IMR-90 (cell line): Measurements from ENCODE around the gene PFKL. TPM values are rescaled to one million over a fixed set of nuclear protein-coding genes. Genes with fewer than 3 reads are reported as not detected.
A peak's percentile ranks its signal among the peaks of the same experiment; 100 is the strongest.

Experiments used
- ATAC-seq: fragments of 200-7000 bp; cut with Tn5 transposase; 2 replicates; pipeline ENCODE4 v1.9.1; 2020; ENCODE audit warnings: low read depth, mild to moderate bottlenecking, moderate library complexity
- BruUV-seq: library from RNA; stranded (reverse); fragments of 400-500 nt; replicated peaks from 2 replicates; lab custom pipeline; 2021; lab: Mats Ljungman, UMichigan
- CTCF ChIA-PET: fragments of 300-600 bp; formaldehyde crosslinking; extraction: SDS; loops from one replicate; lab custom pipeline; 2021; ENCODE audit warnings: antibody characterized with exemption; lab: Yijun Ruan, JAX
- POLR2A ChIA-PET: fragments of 300-600 bp; sonication (Branson Sonifier 250); formaldehyde crosslinking; loops from one replicate; lab custom pipeline; 2022; ENCODE audit warnings: antibody characterized with exemption; ENCODE audit not compliant: unreplicated experiment; lab: Charles Lee
- DNase-seq: peaks from one replicate; pipeline ENCODE4 v3.0.0; 2013
- H2AFZ ChIP-seq: replicated peaks from 2 replicates; pipeline ENCODE3; 2013; ENCODE audit warnings: low read length, mild to moderate bottlenecking; ENCODE audit not compliant: poor library complexity
- H2AK5ac ChIP-seq: 2 replicates; pipeline ENCODE4 v1.6.1; 2013; ENCODE audit warnings: low read depth, low read length, inconsistent platforms
- H2AK9ac ChIP-seq: replicated peaks from 2 replicates; pipeline ENCODE3; 2013; ENCODE audit warnings: mild to moderate bottlenecking, low read depth, low read length, moderate library complexity; ENCODE audit not compliant: poor library complexity
- H2BK120ac ChIP-seq: 2 replicates; pipeline ENCODE4 v1.6.1; 2013; ENCODE audit warnings: low read depth, low read length, inconsistent platforms
- H2BK15ac ChIP-seq: 3 replicates; pipeline ENCODE4 v1.6.1; 2013; ENCODE audit warnings: low read depth, low read length, inconsistent platforms
- H2BK20ac ChIP-seq: 2 replicates; pipeline ENCODE4 v1.6.1; 2013; ENCODE audit warnings: low read depth, mild to moderate bottlenecking, inconsistent platforms, low read length, moderate library complexity
- H2BK5ac ChIP-seq: 2 replicates; pipeline ENCODE4 v1.6.1; 2013; ENCODE audit warnings: mild to moderate bottlenecking, low read depth, low read length, inconsistent platforms; ENCODE audit not compliant: poor library complexity, severe bottlenecking
- H3K14ac ChIP-seq: replicated peaks from 2 replicates; pipeline ENCODE4 v1.6.1; 2013; ENCODE audit warnings: low read depth, low read length, inconsistent platforms
- H3K18ac ChIP-seq: 2 replicates; pipeline ENCODE4 v1.6.1; 2013; ENCODE audit warnings: low read depth, low read length, control low read depth
- H3K23ac ChIP-seq: 2 replicates; pipeline ENCODE4 v1.6.1; 2013; ENCODE audit warnings: low read depth, low read length, inconsistent platforms
- H3K27ac ChIP-seq: 2 replicates; pipeline ENCODE4 v1.5.1; 2013; ENCODE audit warnings: mild to moderate bottlenecking, control low read depth, low read length; ENCODE audit not compliant: insufficient read depth
- H3K27me3 ChIP-seq: 2 replicates; pipeline ENCODE4 v1.6.1; 2013; ENCODE audit warnings: low read length; ENCODE audit not compliant: control insufficient read depth, insufficient read depth
- H3K36me3 ChIP-seq: 2 replicates; pipeline ENCODE4 v1.6.1; 2013; ENCODE audit warnings: low read length, mixed read lengths; ENCODE audit not compliant: control insufficient read depth, insufficient read depth
- H3K4ac ChIP-seq: 2 replicates; pipeline ENCODE4 v1.6.1; 2013; ENCODE audit warnings: low read depth, low read length, inconsistent platforms
- H3K4me1 ChIP-seq: 2 replicates; pipeline ENCODE4 v1.6.1; 2013; ENCODE audit warnings: low read length, mixed read lengths; ENCODE audit not compliant: control insufficient read depth, insufficient read depth
- H3K4me2 ChIP-seq: 2 replicates; pipeline ENCODE4 v1.6.1; 2013; ENCODE audit warnings: low read depth, mild to moderate bottlenecking, control low read depth, low read length, moderate library complexity
- H3K4me3 ChIP-seq: 2 replicates; pipeline ENCODE4 v1.5.1; 2013; ENCODE audit warnings: low read depth, mild to moderate bottlenecking, control low read depth, low read length, moderate library complexity; ENCODE audit not compliant: insufficient read depth
- H3K56ac ChIP-seq: 2 replicates; pipeline ENCODE4 v1.6.1; 2013; ENCODE audit warnings: low read length, inconsistent platforms; ENCODE audit not compliant: insufficient read depth; ENCODE audit errors: extremely low read depth
- H3K79me1 ChIP-seq, 2 experiments: 2 replicates each; pipeline ENCODE4 v1.6.1; 2013; ENCODE audit warnings: low read length in 2 of 2, inconsistent platforms in 1 of 2, low read depth in 1 of 2
- H3K9ac ChIP-seq: 2 replicates; pipeline ENCODE4 v1.6.1; 2013; ENCODE audit warnings: low read depth, low read length, control low read depth
- H3K9me1 ChIP-seq: 2 replicates; pipeline ENCODE4 v1.6.1; 2013; ENCODE audit warnings: low read length, inconsistent platforms; ENCODE audit not compliant: insufficient read depth
- H3K9me3 ChIP-seq: 2 replicates; pipeline ENCODE4 v1.6.1; 2013; ENCODE audit warnings: low read length; ENCODE audit not compliant: control insufficient read depth, insufficient read depth
- H4K20me1 ChIP-seq: 2 replicates; pipeline ENCODE4 v1.6.1; 2013; ENCODE audit warnings: low read length, inconsistent platforms; ENCODE audit not compliant: insufficient read depth
- H4K5ac ChIP-seq: 2 replicates; pipeline ENCODE4 v1.6.1; 2013; ENCODE audit warnings: mild to moderate bottlenecking, low read depth, low read length, control low read depth
- H4K8ac ChIP-seq, 2 experiments: 2 replicates each; pipeline ENCODE4 v1.6.1; 2013; ENCODE audit warnings: low read depth in 2 of 2, low read length in 2 of 2, control low read depth in 1 of 2, inconsistent platforms in 1 of 2
- H4K91ac ChIP-seq: 2 replicates; pipeline ENCODE4 v1.6.1; 2013; ENCODE audit warnings: low read depth, low read length, inconsistent platforms; ENCODE audit not compliant: insufficient read depth
- BHLHE40 ChIP-seq: fragments of 150-350 bp; IDR thresholded peaks from 2 replicates; pipeline ENCODE4 v1.6.1; 2016; ENCODE audit warnings: mild to moderate bottlenecking, low read depth, low read length
- CEBPB ChIP-seq: IDR thresholded peaks from 2 replicates; pipeline ENCODE4 v1.6.1; 2012; ENCODE audit warnings: low read depth, low read length, improper control_type of control experiment
- CHD1 ChIP-seq: IDR thresholded peaks from 2 replicates; pipeline ENCODE4 v1.6.1; 2012; ENCODE audit warnings: low read depth, low read length, improper control_type of control experiment
- ELK1 ChIP-seq: fragments of 150-350 bp; IDR thresholded peaks from 2 replicates; pipeline ENCODE4 v1.6.1; 2016; ENCODE audit warnings: low read depth, mild to moderate bottlenecking, low read length, moderate library complexity, borderline replicate concordance
- FOS ChIP-seq: fragments of 150-350 bp; IDR thresholded peaks from 2 replicates; pipeline ENCODE4 v1.6.1; 2016; ENCODE audit warnings: low read depth, low read length
- MAFK ChIP-seq: IDR thresholded peaks from 2 replicates; pipeline ENCODE4 v1.6.1; 2012; ENCODE audit warnings: low read depth, low read length, improper control_type of control experiment
- MAZ ChIP-seq: IDR thresholded peaks from 2 replicates; pipeline ENCODE4 v1.6.1; 2012; ENCODE audit warnings: low read depth, mild to moderate bottlenecking, low read length, improper control_type of control experiment, moderate library complexity, borderline replicate concordance
- MXI1 ChIP-seq: IDR thresholded peaks from 2 replicates; pipeline ENCODE4 v1.6.1; 2012; ENCODE audit warnings: low read depth, mild to moderate bottlenecking, low read length, moderate library complexity, borderline replicate concordance
- POLR2A ChIP-seq: IDR thresholded peaks from 2 replicates; pipeline ENCODE4 v1.6.1; 2012; ENCODE audit warnings: mild to moderate bottlenecking, low read depth, low read length
- RAD21 ChIP-seq: IDR thresholded peaks from 2 replicates; pipeline ENCODE4 v1.6.1; 2012; ENCODE audit warnings: low read length, improper control_type of control experiment
- RCOR1 ChIP-seq: IDR thresholded peaks from 2 replicates; pipeline ENCODE4 v1.6.1; 2012; ENCODE audit warnings: mild to moderate bottlenecking, low read length, improper control_type of control experiment; ENCODE audit not compliant: insufficient replicate concordance
- SMC3 ChIP-seq: fragments of 150-350 bp; IDR thresholded peaks from 2 replicates; pipeline ENCODE4 v1.6.1; 2016; ENCODE audit warnings: low read depth, mild to moderate bottlenecking, antibody characterized with exemption, low read length, moderate library complexity
- WGBS, 2 experiments: methylation state at CpG; one replicate each; pipeline versions ENCODE4 v1.1.5 to v1.1.7; 2013; ENCODE audit warnings: missing lambda C conversion rate in 2 of 2; ENCODE audit not compliant: insufficient read length in 1 of 2; ENCODE audit errors: extremely low coverage in 2 of 2; 5-methylcytosine and 5-hydroxymethylcytosine counted together
- dilution Hi-C: fragments of 300-500 bp; cut with HindIII; formaldehyde crosslinking; loops from one replicate; pipeline ENCODE4 v1.14.3; 2018; ENCODE audit warnings: low sequenced_read_pairs; ENCODE audit not compliant: unreplicated experiment
- in situ Hi-C: fragments of 300-500 bp; cut with MboI; formaldehyde crosslinking; loops from 3 replicates; pipeline ENCODE4 v1.14.3; 2019; ENCODE audit warnings: low sequenced_read_pairs, inconsistent platforms, mixed read lengths
- intact Hi-C: fragments of 100-400 bp; cut with micrococcal nuclease; formaldehyde crosslinking; loops from 2 replicates; pipeline ENCODE4 v1.10.0; 2022
- polyA plus RNA-seq, 3 experiments: library from polyadenylated mRNA; depleted of rRNA; stranded (reverse); fragments of >200 nt; gene quantifications; 2 replicates each; pipeline ENCODE4 v1.2.3, GENCODE V29; 2012; ENCODE audit warnings: low replicate concordance in 1 of 3
- total RNA-seq: library from RNA; depleted of rRNA; stranded (reverse); fragments of >200 nt; gene quantifications from 2 replicates; pipeline ENCODE4 v1.2.3, GENCODE V29; 2012
- TF ChIP-seq, protein P1 (sequence below): conservative IDR thresholded peaks from 2 replicates; pipeline ENCODE4 v1.5.1; 2012; ENCODE audit warnings: mild to moderate bottlenecking, low read depth, low read length, improper control_type of control experiment
- TF ChIP-seq, protein P2 (sequence below): fragments of 150-350 bp; IDR thresholded peaks from 2 replicates; pipeline ENCODE4 v1.6.1; 2017; ENCODE audit warnings: mild to moderate bottlenecking, antibody characterized with exemption, low read length, low read depth

The PFKL gene
- total and polyA plus RNA-seq, 2 of the 4 experiments (the other 2 are of a cell fraction), result 103 to 126 TPM

DNA sequence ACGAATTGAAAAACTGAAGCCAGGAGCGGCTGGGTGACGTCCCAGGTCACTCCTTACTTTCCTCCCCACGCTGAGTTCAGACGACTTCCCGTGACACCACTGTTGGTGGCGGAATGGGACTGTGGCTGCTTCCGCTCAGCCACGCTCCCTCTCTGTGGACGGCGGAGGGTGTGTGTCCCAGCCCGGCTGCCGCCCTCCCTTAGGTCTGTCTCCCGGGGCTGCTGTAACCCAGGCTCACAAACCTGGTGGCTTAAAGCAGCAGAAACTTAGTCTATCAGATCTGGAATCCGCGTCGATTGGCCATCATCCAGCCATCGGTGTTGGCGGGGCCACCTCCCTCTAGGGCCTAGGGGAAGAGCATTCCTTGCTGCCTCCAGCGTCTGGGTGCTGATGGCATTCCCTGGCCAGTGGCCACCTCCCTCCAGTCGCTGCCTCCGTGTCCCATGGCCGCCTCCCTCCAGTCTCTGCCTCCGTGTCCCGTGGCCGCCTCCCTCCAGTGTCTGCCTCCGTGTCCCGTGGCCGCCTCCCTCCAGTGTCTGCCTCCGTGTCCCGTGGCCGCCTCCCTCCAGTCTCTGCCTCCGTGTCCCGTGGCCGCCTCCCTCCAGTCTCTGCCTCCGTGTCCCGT is 71.0 kb downstream of the PFKL start:
- Histone ChIP-seq H2AFZ (peak overlapping the region; percentile 33), H3K23ac (no peak overlapping the region), H3K9me1 (no peaks in the 10 kb centered on the region), H2AK5ac (no peak overlapping the region), H3K79me1 (no peaks in the 10 kb centered on the region), H3K14ac (no peak overlapping the region), H2BK20ac (no peak overlapping the region), H2BK5ac (no peak overlapping the region), H4K20me1 (no peaks in the 10 kb centered on the region), H3K18ac (no peak overlapping the region), H2BK15ac (no peak overlapping the region), H4K5ac (no peak overlapping the region), H3K27ac (no peak overlapping the region), H3K4me1 (no peaks in the 10 kb centered on the region), H2AK9ac (peak overlapping the region; percentile 55), H3K9ac (no peak overlapping the region), H3K36me3 (no peaks in the 10 kb centered on the region), H3K27me3 (peaks cover 3% of the 10 kb centered on the region; the same call in 1 of the 2 replicates), H3K4ac (no peak overlapping the region), H3K9me3 (peaks cover 6% of the 10 kb centered on the region; the same call in 1 of the 2 replicates), H3K4me2 (no peak overlapping the region), H3K56ac (no peak overlapping the region), H3K4me3 (no peak overlapping the region), H4K91ac (no peak overlapping the region), H2BK120ac (no peak overlapping the region), H4K8ac (no peak overlapping the region)
- CTCF ChIA-PET, result no interaction called here
- POLR2A ChIA-PET, result no interaction called here
- no TSS peak for BruUV-seq
- in situ Hi-C loops (no loop called here), intact Hi-C loops (no loop called here), dilution Hi-C loops (no loop called here)
- WGBS, 2 experiments, result 89% methylated on average over 28 of the region's 37 CpGs; no CpG with 5 or more reads in 1 of the 2 experiments
- no peak for ATAC-seq
- DNase-seq, result no peak
- TF ChIP-seq RCOR1 (no peak), SMC3 (no peak), CHD1 (no peak), MAZ (no peak), POLR2A (no peak), FOS (no peak), CEBPB (no peak), MAFK (no peak), RAD21 (no peak), MXI1 (no peak), BHLHE40 (no peak), ELK1 (no peak)
- TF ChIP-seq, protein P1, sequence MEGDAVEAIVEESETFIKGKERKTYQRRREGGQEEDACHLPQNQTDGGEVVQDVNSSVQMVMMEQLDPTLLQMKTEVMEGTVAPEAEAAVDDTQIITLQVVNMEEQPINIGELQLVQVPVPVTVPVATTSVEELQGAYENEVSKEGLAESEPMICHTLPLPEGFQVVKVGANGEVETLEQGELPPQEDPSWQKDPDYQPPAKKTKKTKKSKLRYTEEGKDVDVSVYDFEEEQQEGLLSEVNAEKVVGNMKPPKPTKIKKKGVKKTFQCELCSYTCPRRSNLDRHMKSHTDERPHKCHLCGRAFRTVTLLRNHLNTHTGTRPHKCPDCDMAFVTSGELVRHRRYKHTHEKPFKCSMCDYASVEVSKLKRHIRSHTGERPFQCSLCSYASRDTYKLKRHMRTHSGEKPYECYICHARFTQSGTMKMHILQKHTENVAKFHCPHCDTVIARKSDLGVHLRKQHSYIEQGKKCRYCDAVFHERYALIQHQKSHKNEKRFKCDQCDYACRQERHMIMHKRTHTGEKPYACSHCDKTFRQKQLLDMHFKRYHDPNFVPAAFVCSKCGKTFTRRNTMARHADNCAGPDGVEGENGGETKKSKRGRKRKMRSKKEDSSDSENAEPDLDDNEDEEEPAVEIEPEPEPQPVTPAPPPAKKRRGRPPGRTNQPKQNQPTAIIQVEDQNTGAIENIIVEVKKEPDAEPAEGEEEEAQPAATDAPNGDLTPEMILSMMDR, result no peak
- TF ChIP-seq, protein P2, sequence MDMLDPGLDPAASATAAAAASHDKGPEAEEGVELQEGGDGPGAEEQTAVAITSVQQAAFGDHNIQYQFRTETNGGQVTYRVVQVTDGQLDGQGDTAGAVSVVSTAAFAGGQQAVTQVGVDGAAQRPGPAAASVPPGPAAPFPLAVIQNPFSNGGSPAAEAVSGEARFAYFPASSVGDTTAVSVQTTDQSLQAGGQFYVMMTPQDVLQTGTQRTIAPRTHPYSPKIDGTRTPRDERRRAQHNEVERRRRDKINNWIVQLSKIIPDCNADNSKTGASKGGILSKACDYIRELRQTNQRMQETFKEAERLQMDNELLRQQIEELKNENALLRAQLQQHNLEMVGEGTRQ, result no peak
